Mononuclear cell (primary cell): Measurements from ENCODE around the gene NPC1. TPM values are rescaled to one million over a fixed set of nuclear protein-coding genes. Genes with fewer than 3 reads are reported as not detected.

Experiments
- H3K27me3 ChIP-seq: 2 replicates; pipeline ENCODE4 v1.6.0; 2011; ENCODE audit warnings: low read length, control low read depth; ENCODE audit not compliant: insufficient read depth
- H3K4me1 ChIP-seq: 2 replicates; pipeline ENCODE4 v1.5.1; 2011; ENCODE audit warnings: mild to moderate bottlenecking, low read length, control low read depth; ENCODE audit not compliant: insufficient read depth
- H3K4me3 ChIP-seq: 2 replicates; pipeline ENCODE4 v1.5.1; 2011; ENCODE audit warnings: mild to moderate bottlenecking, low read length, moderate library complexity
- H3K9me3 ChIP-seq: 2 replicates; pipeline ENCODE4 v1.5.1; 2011; ENCODE audit warnings: low read depth, mild to moderate bottlenecking, control low read depth, low read length
- total RNA-seq: library from RNA; depleted of rRNA; stranded (reverse); fragments of >200 nt; gene quantifications from one replicate; pipeline ENCODE4 v1.2.3, GENCODE V29; 2012

NPC1 gene
- total RNA-seq, 1 donor: 50.5 TPM

GRCh38 chr18:23552505-23552904, 33.8 kb downstream of the NPC1 start:
- H3K4me3 ChIP-seq: no peak overlapping the region
- H3K4me1 ChIP-seq: no peaks in the 10 kb centered on the region
- H3K27me3 ChIP-seq: no peaks in the 10 kb centered on the region
- no peaks in the 10 kb centered on the region for H3K9me3 ChIP-seq

DNA sequence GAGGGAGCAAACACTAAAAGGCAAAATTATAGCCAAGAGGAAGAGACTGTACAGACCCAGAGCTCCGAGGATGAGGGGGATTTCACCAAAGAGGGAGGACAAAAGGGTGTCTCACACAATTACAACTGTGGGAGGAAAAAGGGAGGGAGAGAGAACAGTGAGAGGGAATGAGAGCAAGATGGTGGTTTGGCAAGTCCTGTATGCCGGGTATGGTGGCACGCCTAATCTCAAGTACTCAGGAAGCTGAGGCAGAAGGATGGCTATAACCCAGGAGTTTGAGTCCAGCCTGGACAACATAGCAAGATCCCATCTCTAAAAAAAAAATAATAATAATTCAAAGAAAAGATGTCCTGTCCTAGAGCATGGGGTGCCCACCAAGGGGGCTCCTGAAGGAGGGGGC, 34.3 kb downstream of the NPC1 start:
- Histone ChIP-seq H3K9me3 (no peaks in the 10 kb centered on the region), H3K4me3 (no peak overlapping the region), H3K27me3 (no peaks in the 10 kb centered on the region), H3K4me1 (no peaks in the 10 kb centered on the region)

DNA sequence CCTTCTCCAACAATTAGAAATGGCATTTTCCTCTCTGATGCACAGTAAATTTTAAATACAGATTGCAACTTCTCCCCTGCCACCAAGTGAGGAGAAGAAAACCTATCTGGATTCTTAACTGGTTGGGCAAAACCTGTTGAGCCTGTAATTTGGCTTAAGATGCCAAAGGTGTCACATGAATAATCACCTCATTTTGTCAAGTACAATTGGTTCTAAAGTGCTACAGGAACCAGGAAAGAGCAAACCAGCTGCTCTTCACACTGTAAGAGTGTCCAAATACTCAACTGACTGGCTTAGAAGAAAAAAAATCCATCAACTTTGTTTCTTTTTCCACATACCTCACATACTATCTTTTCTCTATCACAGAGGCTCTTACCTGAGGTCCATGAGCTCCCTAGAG, 35.4 kb downstream of the NPC1 start:
- H3K9me3 ChIP-seq: no peaks in the 10 kb centered on the region
- H3K4me3 ChIP-seq: no peak overlapping the region
- no peaks in the 10 kb centered on the region for H3K27me3 ChIP-seq
- no peaks in the 10 kb centered on the region for H3K4me1 ChIP-seq

DNA sequence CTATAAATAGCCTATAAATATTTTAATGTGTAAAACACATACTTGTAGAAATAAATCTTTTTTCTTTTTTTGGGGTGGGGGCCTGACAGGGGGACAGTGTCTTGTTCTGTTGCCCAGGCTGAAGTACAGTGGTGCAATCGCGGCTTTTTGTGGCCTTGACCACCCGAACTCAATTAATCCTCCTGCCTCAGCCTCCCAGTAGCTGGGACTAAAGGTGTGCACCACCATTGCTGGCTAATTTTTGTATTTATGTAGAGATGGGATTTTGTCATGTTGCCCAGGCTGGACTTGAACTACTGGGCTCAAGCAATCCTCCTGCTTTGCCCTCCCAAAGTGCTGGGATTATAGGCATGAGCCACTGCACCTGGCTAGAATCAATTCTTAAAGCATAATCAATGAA, 37.6 kb downstream of the NPC1 start:
- no peaks in the 10 kb centered on the region for H3K9me3 ChIP-seq
- H3K4me3 ChIP-seq: no peak overlapping the region
- H3K27me3 ChIP-seq: no peaks in the 10 kb centered on the region
- no peaks in the 10 kb centered on the region for H3K4me1 ChIP-seq

- Histone ChIP-seq H3K4me3 (no peak overlapping the region), H3K9me3 (no peaks in the 10 kb centered on the region), H3K27me3 (no peaks in the 10 kb centered on the region), H3K4me1 (no peaks in the 10 kb centered on the region)
Measured at GRCh38 chr18:23548275-23548674, 38.0 kb downstream of the NPC1 start.

GRCh38 chr18:23547846-23548245, 38.5 kb downstream of the NPC1 start:
- Histone ChIP-seq H3K4me3 (no peak overlapping the region), H3K9me3 (no peaks in the 10 kb centered on the region), H3K4me1 (no peaks in the 10 kb centered on the region), H3K27me3 (no peaks in the 10 kb centered on the region)

- H3K4me3 ChIP-seq: no peak overlapping the region
- peaks cover under 1% of the 10 kb centered on the region for H3K4me1 ChIP-seq
- H3K9me3 ChIP-seq: no peaks in the 10 kb centered on the region
- H3K27me3 ChIP-seq: no peaks in the 10 kb centered on the region
Measured at GRCh38 chr18:23547306-23547705, 39.0 kb downstream of the NPC1 start.

GRCh38 chr18:23545247-23545789, 41.0 kb downstream of the NPC1 start:
- peaks cover 21% of the 10 kb centered on the region for H3K4me1 ChIP-seq
- no peaks in the 10 kb centered on the region for H3K27me3 ChIP-seq
- H3K9me3 ChIP-seq: no peaks in the 10 kb centered on the region
- H3K4me3 ChIP-seq: no peak overlapping the region

- Histone ChIP-seq H3K27me3 (no peaks in the 10 kb centered on the region), H3K4me3 (no peak overlapping the region), H3K9me3 (no peaks in the 10 kb centered on the region), H3K4me1 (peaks cover 39% of the 10 kb centered on the region)
Measured at GRCh38 chr18:23542461-23542860, 43.8 kb downstream of the NPC1 start.

DNA sequence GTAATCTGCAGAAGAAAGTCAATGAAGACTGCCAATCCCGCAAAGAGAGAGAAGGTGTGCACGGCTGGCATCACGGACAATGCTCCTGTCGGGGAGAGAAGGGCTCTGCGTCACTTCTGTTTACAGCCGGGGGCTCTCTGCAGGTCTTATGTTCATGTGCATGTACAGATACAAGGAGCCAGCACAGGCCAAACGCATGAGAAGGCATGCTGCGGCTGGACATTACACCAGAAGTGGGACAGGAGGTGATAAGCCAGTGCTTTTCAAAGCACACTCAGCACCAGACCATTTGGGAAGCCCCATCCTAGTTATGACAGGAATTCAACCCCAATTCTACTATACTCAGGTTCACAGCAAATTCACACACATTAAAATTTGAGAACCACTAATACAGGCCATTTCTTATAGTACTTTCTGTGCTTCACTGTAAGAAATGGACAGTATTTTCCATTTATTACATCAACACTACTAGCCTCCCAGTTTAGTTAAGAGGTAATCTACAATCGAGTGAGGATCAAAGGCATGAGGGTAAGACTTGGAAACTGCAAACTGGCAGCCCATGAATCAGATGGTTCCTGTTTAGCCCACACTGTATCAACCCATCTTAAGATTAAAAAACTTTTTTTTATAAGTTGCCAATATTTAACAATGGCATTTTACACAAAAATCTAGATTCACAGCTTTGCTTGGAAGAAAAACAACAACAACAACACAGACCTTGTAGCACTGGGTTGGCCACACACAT, 44.8 kb downstream of the NPC1 start:
- H3K4me1 ChIP-seq: peaks cover 39% of the 10 kb centered on the region
- H3K4me3 ChIP-seq: no peak overlapping the region
- H3K27me3 ChIP-seq: no peaks in the 10 kb centered on the region
- H3K9me3 ChIP-seq: no peaks in the 10 kb centered on the region

- H3K4me3 ChIP-seq: no peak overlapping the region
- H3K9me3 ChIP-seq: no peaks in the 10 kb centered on the region
- H3K4me1 ChIP-seq: peaks cover 39% of the 10 kb centered on the region
- H3K27me3 ChIP-seq: no peaks in the 10 kb centered on the region
Measured at GRCh38 chr18:23540867-23541266, 45.4 kb downstream of the NPC1 start.

- H3K27me3 ChIP-seq: no peaks in the 10 kb centered on the region
- H3K4me3 ChIP-seq: no peak overlapping the region
- H3K4me1 ChIP-seq: peaks cover 39% of the 10 kb centered on the region
- no peaks in the 10 kb centered on the region for H3K9me3 ChIP-seq
Measured at GRCh38 chr18:23539911-23540525, 46.3 kb downstream of the NPC1 start.

DNA sequence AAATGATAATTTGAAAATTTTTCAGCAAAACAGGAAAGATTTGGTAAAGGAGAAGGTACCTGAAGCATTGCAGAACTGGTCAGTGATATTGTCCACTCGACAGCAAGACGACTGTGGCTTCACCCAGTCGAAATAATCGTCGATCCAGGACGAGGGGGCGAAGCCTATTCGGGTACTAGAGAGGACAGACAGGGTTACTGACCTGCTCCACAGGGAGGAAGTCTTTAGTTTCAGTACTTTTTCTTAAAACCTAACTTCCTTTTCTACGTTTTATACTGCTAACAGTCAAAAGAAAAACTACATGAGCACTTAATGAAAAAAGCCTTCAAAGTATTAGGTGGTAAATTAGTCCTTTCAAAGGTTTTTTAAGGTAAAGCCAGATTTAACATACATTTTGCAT, 47.0 kb downstream of the NPC1 start:
- no peak overlapping the region for H3K4me3 ChIP-seq
- no peaks in the 10 kb centered on the region for H3K9me3 ChIP-seq
- H3K4me1 ChIP-seq: peaks cover 39% of the 10 kb centered on the region
- no peaks in the 10 kb centered on the region for H3K27me3 ChIP-seq

DNA sequence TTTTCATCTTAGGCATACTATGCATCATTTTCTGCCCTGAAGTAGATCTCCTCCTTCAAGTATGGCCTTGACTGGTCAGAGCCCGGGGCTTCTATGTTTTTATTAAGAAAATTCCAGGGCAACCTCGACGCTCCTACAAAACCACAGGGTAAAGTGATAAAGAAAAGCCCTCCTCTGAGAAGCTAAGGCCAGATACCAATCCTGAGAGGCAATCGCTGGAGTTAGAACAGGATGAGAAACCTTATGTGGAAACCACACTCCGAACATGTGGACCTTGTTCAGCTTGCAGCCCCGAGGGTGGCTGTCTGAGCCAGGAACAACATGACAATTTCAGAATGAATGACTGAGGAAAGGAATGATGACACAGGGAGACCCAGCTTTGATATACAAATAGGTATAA, 47.4 kb downstream of the NPC1 start:
- no peaks in the 10 kb centered on the region for H3K27me3 ChIP-seq
- H3K9me3 ChIP-seq: no peaks in the 10 kb centered on the region
- H3K4me1 ChIP-seq: peaks cover 39% of the 10 kb centered on the region
- no peak overlapping the region for H3K4me3 ChIP-seq

DNA sequence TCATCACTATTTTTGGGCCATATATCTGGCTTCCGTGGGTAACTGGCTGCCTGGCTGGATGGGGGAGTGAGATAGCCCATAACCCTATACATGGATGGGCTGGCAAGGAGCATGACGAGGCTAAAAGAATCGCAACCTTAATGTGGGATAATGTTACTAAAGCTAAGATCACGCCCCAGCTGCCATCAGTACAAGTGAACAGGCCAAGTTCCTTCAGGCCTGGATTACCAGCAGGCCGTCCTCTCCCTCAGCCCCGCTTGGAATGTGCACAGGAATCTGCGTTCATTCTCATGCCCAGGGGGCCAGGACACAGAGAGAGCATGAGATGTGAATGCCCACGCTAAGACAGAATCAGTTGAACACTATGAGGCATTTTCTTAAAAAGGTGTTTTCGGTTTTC, 48.3 kb downstream of the NPC1 start:
- H3K4me3 ChIP-seq: no peak overlapping the region
- H3K27me3 ChIP-seq: no peaks in the 10 kb centered on the region
- H3K4me1 ChIP-seq: peaks cover 39% of the 10 kb centered on the region
- no peaks in the 10 kb centered on the region for H3K9me3 ChIP-seq

GRCh38 chr18:23537274-23537673, 49.0 kb downstream of the NPC1 start:
- H3K4me3 ChIP-seq: no peak overlapping the region
- no peaks in the 10 kb centered on the region for H3K27me3 ChIP-seq
- H3K9me3 ChIP-seq: no peaks in the 10 kb centered on the region
- H3K4me1 ChIP-seq: peaks cover 37% of the 10 kb centered on the region
